ENCODE measurements around the gene FASTKD3.

DNA sequence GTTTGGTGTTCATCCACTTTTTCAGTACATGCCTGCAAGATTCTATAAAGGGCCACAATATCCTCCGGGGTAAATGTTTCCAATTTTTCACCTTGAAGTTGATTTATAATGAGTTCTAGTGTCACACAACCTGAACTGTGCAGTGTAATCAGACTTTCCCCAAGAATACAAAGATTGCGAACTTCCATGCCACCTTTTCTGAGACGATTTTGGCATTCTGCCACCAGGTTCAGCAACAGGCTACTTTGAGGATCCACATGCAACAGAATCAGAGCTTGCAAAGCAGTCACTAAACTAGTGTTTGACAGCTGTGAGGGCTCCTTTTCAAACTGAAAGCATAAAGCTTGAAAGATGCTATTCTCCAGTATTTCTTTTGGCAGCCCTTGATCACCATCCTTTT lies 1.6 kb downstream of the FASTKD3 start:
- no peak for TF ChIP-seq POLR2A (IDR thresholded peaks at IDR 0.05; ENCODE audit: low read length)
- no peak for TF ChIP-seq GATA1 (IDR thresholded peaks at IDR 0.05; ENCODE audit: low read depth, low read length)

Data from erythroblast (primary cell).